ENCODE measurements around the gene DBT.

DNA sequence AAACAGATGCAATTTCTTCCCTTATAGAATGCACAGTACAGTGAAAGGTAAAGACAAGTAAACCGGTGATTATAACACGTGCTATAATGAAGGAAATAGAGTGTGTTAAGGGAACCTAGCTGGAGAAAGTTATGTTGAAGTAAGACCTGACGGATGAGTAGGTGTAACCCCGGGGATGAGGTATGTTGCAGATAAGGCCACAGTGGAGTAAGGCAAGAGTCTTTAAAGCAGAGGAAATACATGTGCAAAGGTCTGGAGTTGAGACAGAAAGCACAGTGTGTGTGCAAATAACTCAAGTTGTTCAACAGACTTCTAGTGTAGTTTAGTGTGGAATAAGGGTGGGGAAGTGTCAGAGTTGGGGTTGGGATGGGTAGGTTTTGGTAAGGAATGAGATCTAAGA is 2.9 kb downstream of the DBT start:
- no peak for TF ChIP-seq CTCF (conservative IDR thresholded peaks at IDR 0.05; ENCODE audit: low read length)
- TF ChIP-seq EZH2phosphoT487 (IDR thresholded peaks at IDR 0.05; ENCODE audit: borderline replicate concordance, low read depth, low read length) = no peak

Measured in OCI-LY7 (cell line).